GM20431 (cell line): ENCODE data around the gene CDPF1.

Experiments used
- in situ Hi-C: fragments of 300-500 bp; cut with MseI, MboI; formaldehyde crosslinking; loops from one replicate; pipeline ENCODE4 v1.15.0; 2020; ENCODE audit warnings: low sequenced_read_pairs; ENCODE audit not compliant: unreplicated experiment

CDPF1 gene

DNA sequence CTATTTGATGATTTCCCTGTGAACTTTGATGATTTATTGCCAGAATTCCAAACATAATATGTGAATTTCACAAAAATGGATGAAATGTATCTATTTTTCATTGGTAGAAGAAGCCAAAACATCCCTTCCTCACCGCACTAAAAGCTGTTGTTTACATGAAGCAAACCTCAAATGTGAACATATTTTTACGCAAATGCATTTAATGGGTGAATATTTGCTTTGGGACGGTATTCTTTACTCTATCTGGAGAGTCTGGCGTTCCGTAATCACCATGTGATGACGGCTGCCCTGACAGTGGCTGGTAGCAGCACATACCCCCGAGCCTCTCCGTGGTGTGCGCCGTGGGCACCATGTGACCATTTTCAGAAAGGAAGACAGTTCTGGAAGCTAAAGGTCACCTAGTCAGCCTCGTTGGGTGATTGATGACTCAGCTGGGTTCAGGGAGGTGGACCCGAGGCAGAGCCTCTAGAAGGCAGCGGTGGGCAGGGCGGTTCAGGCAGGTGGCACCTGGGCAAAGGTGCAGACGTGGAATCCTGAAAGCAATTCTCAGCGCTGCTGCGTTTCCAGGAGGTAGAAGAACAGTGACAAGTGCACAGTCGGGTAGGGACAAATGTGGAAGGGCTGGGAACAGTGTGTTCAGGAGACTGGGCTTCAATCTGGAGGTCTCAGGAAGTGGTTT, 54.5 kb downstream of the CDPF1 start:
- in situ Hi-C loops = no loop called here
